ENCODE data around the gene METTL9. TPM values are rescaled to one million over a fixed set of nuclear protein-coding genes. Genes with fewer than 3 reads are reported as not detected.
"Not testable (repeated sequence)": the region's sequence is repeated elsewhere in the genome, so short reads cannot be mapped to it uniquely, and the experiment has no call there.

METTL9 gene
- 170 and 210 TPM in 2 replicates for total RNA-seq

- Histone ChIP-seq H2AFZ (ENCODE audit: low read length) (peak within 1 kb of the TSS; percentile 99), H3K4me2 (ENCODE audit: insufficient read depth, low read length) (peak within 1 kb of the TSS; percentile 98), H3K9me3 (ENCODE audit: low read depth, low read length) (no peaks in the 10 kb centered on the region), H3K27ac (ENCODE audit: low read depth, low read length) (peak within 1 kb of the TSS; percentile 91), H3K79me2 (ENCODE audit: insufficient read depth, low read length) (peaks cover 49% of the 10 kb centered on the region), H3K36me3 (ENCODE audit: insufficient read depth, low read length) (no peaks in the 10 kb centered on the region), H3K4me1 (ENCODE audit: insufficient read depth, low read length) (peaks cover 29% of the 10 kb centered on the region), H3K4me3 (ENCODE audit: insufficient read depth, low read length) (peak within 1 kb of the TSS; percentile 76), H3K27me3 (ENCODE audit: insufficient read depth, low read length) (no peaks in the 10 kb centered on the region), H4K20me1 (ENCODE audit: insufficient read depth, low read length) (peaks cover 32% of the 10 kb centered on the region)
- DNase-seq (ENCODE audit: insufficient read length, low spot score, missing footprints) = peak; percentile 98
- no peak for TF ChIP-seq CTCF (IDR thresholded peaks at IDR 0.05; ENCODE audit: extremely low read depth, low read depth, low read length)
Observed at GRCh38 chr16:21599122-21600030, at the start of gene METTL9. METTL9 (plus strand) TSS chr16:21599577; CDS start chr16:21599734, 157 bp downstream.

DNA sequence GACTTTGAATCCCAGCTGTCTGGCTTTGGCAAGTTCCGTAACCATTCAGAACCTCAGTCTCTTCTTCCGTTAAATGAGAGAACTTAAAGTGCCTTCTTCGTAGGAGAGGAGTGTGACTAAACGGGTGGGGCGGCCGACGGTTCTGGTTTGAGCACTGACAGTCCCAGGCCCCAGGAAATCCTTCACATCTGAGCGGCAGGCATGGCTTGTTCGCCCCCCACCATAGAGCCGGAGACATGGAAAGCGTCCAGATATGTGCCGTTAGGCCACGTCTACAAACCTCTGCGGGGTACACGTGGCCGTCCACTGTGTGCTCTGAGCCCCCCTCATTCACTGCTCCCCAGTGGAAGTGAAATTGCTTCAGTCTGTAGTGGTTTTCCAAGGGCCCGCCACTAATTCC lies 49.4 kb upstream of the METTL9 start:
- not testable (repeated sequence) for H2AFZ ChIP-seq (ENCODE audit: low read length); DNase-seq (ENCODE audit: insufficient read length, low spot score, missing footprints)

DNA sequence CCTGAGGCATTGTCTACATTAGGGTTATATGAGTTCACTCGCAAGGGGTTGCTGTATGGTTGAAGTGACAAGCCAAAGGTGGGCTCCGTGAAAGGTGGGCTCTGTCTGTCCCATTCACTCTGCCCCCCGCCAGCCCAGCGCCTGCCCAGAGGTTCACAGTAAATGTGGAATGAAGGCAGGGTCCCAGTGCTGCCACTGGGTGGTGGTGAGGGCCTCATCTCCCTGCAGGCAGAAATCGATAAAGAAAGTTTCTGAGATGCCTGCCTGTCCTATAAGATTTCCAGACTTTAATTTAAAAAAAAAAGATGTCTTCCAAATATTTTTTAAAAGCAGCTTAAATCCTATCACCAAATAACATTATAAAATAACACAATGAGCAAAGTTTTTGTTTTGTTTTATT lies 48.9 kb upstream of the METTL9 start:
- H3K4me1 ChIP-seq (ENCODE audit: insufficient read depth, low read length); H3K4me3 ChIP-seq (ENCODE audit: insufficient read depth, low read length); H3K9me3 ChIP-seq (ENCODE audit: low read depth, low read length); H4K20me1 ChIP-seq (ENCODE audit: insufficient read depth, low read length); H3K27ac ChIP-seq (ENCODE audit: low read depth, low read length); H2AFZ ChIP-seq (ENCODE audit: low read length); H3K79me2 ChIP-seq (ENCODE audit: insufficient read depth, low read length); DNase-seq (ENCODE audit: insufficient read length, low spot score, missing footprints); H3K4me2 ChIP-seq (ENCODE audit: insufficient read depth, low read length); H3K36me3 ChIP-seq (ENCODE audit: insufficient read depth, low read length): not testable (repeated sequence)
- H3K27me3 ChIP-seq (ENCODE audit: insufficient read depth, low read length) = peaks cover 10% of the 10 kb centered on the region

More for the DNA sequence above, 49.4 kb upstream of the METTL9 start:
- H3K27me3 ChIP-seq (ENCODE audit: insufficient read depth, low read length); H4K20me1 ChIP-seq (ENCODE audit: insufficient read depth, low read length); H3K4me2 ChIP-seq (ENCODE audit: insufficient read depth, low read length); H3K4me1 ChIP-seq (ENCODE audit: insufficient read depth, low read length); H3K9me3 ChIP-seq (ENCODE audit: low read depth, low read length); H3K27ac ChIP-seq (ENCODE audit: low read depth, low read length); H3K4me3 ChIP-seq (ENCODE audit: insufficient read depth, low read length); H3K79me2 ChIP-seq (ENCODE audit: insufficient read depth, low read length); H3K36me3 ChIP-seq (ENCODE audit: insufficient read depth, low read length): not testable (repeated sequence)

DNA sequence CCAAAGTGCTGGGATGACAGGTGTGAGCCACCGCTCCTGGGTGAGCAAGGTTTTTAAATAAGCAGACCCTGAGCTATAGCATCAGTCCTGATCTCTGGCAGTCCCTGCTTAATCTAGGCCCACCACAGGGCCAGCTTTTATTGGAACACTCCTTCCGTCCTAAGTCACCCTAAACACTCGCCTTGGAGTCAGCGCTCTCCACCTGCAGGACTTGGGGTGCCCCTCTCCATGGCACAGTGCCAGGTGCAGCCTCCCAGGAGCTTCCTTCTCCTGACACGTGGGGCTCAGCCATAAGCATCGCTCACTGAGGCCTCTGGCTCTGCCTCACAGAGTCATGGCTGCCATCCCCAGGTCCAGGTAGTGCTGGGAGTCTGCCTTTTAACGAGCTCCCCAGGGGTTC lies 48.3 kb upstream of the METTL9 start:
- H3K9me3 ChIP-seq (ENCODE audit: low read depth, low read length); H3K4me3 ChIP-seq (ENCODE audit: insufficient read depth, low read length); DNase-seq (ENCODE audit: insufficient read length, low spot score, missing footprints); H4K20me1 ChIP-seq (ENCODE audit: insufficient read depth, low read length); H2AFZ ChIP-seq (ENCODE audit: low read length); H3K4me2 ChIP-seq (ENCODE audit: insufficient read depth, low read length); H3K36me3 ChIP-seq (ENCODE audit: insufficient read depth, low read length); H3K27ac ChIP-seq (ENCODE audit: low read depth, low read length); H3K4me1 ChIP-seq (ENCODE audit: insufficient read depth, low read length); H3K79me2 ChIP-seq (ENCODE audit: insufficient read depth, low read length): not testable (repeated sequence)
- H3K27me3 ChIP-seq (ENCODE audit: insufficient read depth, low read length) = peaks cover 14% of the 10 kb centered on the region

DNA sequence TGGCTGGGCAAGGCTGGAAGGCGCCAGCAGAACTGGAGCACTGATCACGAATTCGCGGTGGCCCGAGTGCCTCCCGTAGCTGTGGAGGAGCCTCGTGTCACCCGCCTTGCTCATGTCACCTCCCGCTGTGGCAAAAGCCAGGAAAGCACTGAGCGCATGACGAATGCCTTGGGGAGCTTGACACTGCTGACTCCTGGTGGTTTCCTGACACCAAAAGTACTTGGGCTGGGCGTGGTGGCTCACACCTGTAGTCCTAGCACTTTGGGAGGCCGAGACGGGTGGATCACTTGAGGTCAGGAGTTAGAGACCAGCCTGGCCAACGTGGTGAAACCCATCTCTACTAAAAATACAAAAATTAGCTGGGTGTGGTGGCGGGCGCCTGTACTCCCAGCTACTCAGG lies 47.8 kb upstream of the METTL9 start:
- not testable (repeated sequence) for H3K4me1 ChIP-seq (ENCODE audit: insufficient read depth, low read length); H3K4me3 ChIP-seq (ENCODE audit: insufficient read depth, low read length); H3K4me2 ChIP-seq (ENCODE audit: insufficient read depth, low read length); H4K20me1 ChIP-seq (ENCODE audit: insufficient read depth, low read length); H2AFZ ChIP-seq (ENCODE audit: low read length); DNase-seq (ENCODE audit: insufficient read length, low spot score, missing footprints); H3K36me3 ChIP-seq (ENCODE audit: insufficient read depth, low read length); H3K27ac ChIP-seq (ENCODE audit: low read depth, low read length); H3K9me3 ChIP-seq (ENCODE audit: low read depth, low read length); H3K79me2 ChIP-seq (ENCODE audit: insufficient read depth, low read length)
- peaks cover 17% of the 10 kb centered on the region for H3K27me3 ChIP-seq (ENCODE audit: insufficient read depth, low read length)

DNA sequence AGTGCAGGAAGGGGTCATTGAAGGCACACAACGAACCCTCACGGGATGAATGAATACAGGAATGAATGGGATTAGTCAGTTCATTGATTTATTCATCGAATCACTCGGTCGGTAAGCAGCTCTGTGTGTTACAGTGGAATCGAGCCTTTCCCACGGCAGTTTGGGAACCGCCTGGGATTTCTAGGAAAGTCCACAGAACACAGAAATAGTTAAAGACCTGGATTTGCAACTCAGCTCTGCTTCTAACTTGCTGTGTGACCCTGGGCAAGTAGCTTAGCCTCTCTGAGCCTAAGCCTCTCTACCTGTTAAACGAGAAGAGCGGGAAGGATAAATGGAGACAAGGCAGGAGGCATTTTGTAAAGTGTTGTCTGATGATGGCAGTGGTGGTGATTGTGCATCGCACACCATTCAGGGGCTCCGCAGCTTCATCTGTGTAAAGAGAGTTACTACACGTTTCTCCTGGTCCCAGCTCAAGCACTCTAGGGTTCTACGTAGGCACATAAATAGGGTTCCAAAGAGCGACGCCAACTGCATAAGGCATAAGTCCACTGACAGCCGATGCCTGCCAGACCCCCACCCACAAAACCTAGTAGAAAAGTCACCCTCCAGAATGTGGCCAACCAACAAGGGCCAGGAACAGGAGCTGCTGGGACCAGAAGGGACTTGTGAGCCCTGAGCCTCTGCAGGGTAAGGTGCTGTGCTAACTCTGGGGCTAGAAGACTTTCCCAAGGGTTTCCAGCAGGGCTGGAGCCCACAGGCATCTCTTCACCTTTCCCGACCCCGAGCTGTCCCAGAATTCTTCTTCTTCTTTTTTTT lies 45.7 kb upstream of the METTL9 start:
- not testable (repeated sequence) for H3K4me3 ChIP-seq (ENCODE audit: insufficient read depth, low read length)

More for the DNA sequence above, 45.7 kb upstream of the METTL9 start:
- not testable (repeated sequence) for H3K79me2 ChIP-seq (ENCODE audit: insufficient read depth, low read length); H3K4me2 ChIP-seq (ENCODE audit: insufficient read depth, low read length); H3K9me3 ChIP-seq (ENCODE audit: low read depth, low read length); H3K36me3 ChIP-seq (ENCODE audit: insufficient read depth, low read length); H2AFZ ChIP-seq (ENCODE audit: low read length); H3K27ac ChIP-seq (ENCODE audit: low read depth, low read length); H3K4me1 ChIP-seq (ENCODE audit: insufficient read depth, low read length); H4K20me1 ChIP-seq (ENCODE audit: insufficient read depth, low read length)
- DNase-seq (ENCODE audit: insufficient read length, low spot score, missing footprints) = peak; percentile 14
- peaks cover 29% of the 10 kb centered on the region for H3K27me3 ChIP-seq (ENCODE audit: insufficient read depth, low read length)
